Fibroblast of skin of left quadriceps (primary cell): ENCODE data around the gene SGIP1.

Experiments
- DNase-seq, 2 experiments: peaks; one replicate each; pipeline ENCODE4 v3.0.0-alpha.2; 2013; ENCODE audit warnings: low read depth in 2 of 2

Gene SGIP1

DNA sequence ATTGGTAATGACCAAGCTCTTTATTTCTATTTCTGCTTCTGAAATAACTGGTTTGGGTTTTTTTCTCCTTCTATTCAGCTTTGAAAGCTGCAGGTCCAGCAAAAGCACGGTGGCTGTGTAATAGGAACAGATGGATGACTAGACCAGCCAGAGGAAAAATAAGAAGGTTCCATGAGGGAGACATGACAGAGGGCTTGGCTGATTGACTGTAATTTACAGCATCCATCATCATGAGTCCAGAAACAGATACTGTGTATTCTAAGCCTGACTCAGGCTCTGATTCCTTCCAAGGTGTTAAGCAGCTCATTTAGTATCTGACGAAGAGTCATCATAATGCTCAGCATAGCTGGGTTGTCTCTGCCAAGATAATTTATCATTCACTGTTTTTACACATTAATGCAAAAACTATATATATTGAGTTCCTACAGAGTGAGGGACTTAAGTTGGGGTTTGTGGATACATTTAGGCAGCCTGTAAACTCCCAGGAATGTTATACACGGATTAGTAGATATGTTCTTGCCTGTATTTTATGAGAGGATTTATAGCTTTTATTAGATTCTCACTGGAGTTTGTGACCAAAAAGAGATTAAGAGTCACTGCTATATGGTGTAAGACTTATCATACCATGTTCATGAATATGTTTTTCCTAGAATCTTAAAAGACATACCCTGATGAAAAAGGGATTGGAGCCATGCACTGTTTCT lies 72.6 kb downstream of the SGIP1 start:
- DNase-seq = peak; percentile 34 to 55

DNA sequence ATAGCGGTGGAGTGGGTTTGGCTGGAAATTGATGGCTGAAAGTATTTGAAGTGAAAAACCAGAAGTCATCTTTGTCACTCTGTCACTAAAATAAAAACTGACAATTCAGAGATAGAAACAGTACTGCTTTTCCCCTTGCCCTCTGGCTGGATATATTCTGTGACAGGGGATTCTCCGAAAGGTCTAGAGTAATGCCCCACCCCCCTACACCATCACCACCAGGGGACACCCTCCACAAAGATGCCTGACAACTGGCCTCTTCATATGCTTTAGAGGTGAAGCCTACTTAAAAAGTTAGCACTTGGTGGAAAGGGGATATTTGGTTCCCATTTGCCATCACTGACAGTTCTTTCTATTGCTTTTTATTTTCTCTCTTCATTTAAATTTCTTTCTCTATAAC lies 73.5 kb downstream of the SGIP1 start:
- no peak for DNase-seq

- no peak for DNase-seq
Measured at GRCh38 chr1:66613187-66613586, 79.2 kb downstream of the SGIP1 start.

DNA sequence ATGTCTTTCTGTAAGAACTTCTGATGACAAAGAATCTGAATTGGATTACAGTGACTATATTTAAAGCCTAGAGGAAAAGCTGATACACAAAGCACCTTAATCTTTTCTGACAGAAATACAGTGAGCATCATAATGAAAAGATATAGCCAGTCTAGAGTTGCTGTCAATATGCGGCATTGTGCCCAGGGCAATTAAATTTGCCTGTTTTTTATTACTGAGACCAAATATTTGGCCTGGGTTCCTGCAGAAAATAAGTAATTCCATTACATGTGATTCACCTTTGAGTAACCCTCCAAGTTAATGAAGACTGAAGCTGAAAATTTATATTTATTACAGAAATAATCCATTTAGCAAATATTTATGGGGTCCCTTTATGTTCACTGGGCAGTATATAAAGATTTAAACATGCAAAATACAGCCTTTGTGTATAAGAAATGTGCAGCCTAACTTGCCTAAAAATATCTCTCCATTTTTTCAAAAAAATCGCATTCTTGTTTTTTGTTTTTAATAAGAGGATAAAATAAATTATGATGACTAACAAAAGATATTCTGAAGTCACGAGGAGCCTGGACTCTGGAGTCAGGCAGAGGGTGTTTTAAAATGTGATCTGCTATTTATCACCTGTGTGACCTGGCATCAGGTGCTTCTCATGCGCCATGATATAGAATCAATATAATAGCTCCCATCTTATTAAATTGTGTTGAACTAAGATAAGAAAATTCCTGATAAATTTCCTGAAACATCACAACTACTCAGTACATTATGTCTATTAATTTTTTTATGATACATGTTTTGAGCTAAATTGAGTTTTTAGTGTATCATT lies 83.6 kb downstream of the SGIP1 start:
- no peak for DNase-seq

DNA sequence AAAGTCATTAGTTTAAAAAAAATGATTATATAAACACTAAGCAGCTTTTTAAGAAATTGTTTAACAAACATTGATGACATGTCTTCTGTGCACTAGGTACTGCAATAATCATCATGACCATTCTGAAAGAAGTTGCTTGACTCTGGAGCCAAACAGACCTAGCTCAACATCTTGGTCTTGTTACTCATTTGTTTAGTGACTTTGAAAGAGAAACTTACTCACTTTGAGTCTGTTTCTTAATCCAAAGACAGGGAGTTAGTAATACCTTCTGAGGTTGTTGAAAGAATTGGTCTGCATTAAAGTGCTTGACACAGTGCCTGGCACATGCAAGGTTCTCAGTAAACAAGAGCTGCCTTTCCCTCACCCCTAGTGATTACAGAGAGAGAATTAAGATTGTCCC lies 84.4 kb downstream of the SGIP1 start:
- no peak for DNase-seq

DNA sequence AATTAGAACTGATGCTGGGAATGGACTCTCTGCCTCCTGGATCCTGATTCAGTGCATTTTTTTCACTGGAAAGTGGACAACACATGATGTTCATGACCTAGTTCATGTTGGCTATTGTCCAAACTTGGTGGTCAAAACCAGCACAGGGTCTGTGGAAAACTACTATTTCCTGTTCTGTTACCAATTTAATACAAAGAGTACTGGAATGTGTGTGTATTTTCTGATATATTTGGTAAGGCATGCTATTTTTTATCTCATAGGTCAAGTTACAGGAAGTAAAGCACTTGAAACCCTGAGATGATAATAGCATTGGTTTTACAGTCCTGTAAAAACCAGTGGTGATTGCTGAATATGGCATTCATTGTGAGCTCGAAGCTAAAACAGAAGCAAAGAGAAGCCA lies 89.9 kb downstream of the SGIP1 start:
- DNase-seq = peak; percentile 48 to 52

- DNase-seq = peak; percentile 33 to 39
Measured at GRCh38 chr1:66624412-66625060, 90.6 kb downstream of the SGIP1 start.

DNA sequence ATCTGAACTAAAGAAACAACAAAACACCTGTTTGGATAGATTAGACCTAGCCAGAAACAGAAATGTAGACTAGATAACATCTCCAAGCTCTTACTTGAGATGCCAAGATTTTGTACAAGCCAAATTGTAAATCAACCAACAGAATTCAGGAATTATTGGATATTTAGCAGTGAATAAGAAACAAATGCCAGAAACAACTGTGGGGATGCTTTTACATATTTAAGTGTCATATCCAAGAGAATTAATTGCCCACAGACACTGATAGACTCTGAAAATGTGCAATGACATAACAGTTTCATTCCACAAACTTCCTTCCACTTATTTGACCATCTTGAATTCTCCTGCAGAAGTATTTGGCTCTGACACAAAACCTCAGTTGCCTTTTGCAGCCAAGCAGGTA lies 92.3 kb downstream of the SGIP1 start:
- peak; percentile 20 to 25 for DNase-seq

GRCh38 chr1:66628926-66629325 lies 95.0 kb downstream of the SGIP1 start:
- DNase-seq = no peak

DNA sequence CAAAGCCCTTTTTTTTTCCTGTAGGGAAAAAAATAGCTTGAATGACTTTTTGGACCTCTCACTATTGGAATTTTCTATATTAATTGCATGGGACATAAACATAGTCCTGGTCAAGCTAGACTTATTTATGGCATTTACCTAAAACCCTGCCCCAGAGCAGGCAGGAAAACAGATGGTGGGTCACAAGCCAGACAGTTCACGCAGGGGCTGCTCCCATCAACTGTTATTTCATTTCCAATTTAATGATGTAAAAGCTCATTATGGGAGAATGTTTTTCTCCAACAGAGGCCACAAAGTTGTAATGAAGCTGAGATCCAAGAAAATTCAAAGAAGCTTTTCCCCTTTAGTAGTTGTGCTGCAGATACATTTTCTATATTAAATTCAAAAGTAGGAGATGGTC lies 99.2 kb downstream of the SGIP1 start:
- DNase-seq = no peak

DNA sequence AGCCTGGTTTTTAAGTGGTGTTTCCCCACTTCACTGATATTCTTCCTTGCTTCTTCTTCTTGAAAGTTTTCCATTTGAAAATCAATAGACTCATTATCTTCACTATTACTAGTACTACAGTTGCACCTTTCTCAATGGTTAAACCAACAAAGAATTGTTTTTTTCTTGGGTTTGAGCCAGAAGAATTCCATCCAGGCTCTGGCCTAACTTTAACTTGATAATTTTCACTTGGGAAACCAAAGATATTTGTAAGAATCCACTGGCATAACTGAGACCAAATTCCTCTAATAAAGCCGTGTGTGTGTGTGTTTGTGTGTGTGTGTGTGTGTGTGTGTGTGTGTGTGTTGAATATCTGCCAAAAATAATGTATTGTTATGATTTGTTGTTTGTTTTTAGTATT lies 103.2 kb downstream of the SGIP1 start:
- no peak for DNase-seq

DNA sequence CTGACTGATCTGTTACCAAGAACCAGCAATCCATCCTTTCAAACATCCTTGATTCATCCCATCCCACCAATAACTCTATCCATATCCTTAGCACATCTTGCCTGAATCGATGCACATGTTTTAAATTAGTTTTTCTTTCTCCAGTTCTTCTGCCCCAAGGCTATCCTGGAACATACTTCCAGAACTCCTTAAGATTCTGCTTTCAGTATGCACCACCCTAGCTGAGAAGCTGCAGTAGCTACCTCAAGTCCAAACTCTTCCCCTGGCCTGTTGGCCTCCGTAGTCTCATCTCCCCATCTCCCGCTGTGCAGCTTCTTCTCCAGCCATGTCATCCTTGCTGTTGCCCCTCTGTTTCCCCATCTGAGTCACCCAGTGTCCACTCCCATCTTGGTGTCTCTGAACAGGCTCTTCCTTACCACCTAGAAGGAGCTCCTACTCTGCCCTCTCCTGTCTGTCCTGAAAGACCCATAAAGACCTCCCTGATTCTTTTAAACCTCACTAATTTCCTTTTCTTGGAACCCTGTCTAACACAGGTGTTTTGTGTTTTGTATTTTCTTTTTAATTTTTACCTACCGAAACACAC lies 108.0 kb downstream of the SGIP1 start:
- DNase-seq = no peak

DNA sequence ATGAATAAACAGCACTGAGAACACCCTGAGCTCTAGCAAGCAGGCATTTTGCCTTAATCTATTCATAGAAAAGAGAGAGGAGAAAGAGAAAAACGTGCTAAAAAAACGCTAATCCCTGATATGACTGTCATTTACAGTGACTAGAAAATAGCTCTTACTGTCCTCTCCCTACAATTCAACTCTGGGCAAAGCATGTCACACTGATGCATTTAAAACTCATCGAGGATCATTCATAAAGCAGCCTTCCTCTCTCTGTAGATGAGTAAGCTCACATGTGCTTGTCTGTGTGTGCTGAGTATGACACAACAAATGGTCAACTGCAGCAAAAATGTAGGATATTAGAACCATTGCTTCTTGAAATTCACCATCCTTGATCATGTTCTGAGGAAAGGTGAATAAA lies 109.0 kb downstream of the SGIP1 start:
- no peak for DNase-seq

DNA sequence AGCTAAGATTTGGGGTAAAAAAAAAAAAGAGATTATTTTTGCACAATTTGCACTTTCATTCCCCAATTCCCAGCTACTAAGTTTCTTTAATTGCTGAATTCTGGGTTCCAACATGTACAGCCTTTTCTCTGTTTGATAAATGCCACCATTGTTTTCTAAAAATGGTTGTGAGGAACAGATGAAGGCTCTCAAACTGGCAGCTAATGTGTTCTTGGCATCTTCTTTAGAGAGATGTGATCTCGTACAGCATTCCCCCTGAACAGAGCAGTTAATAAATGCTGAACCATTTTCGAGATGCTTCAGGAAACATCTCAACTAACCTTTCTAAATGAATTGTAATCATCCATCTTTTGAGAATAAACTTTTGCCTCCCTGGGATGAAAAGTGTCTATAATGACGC lies 110.4 kb downstream of the SGIP1 start:
- DNase-seq = no peak

- no peak for DNase-seq
Measured at GRCh38 chr1:66648901-66649595, 115.1 kb downstream of the SGIP1 start.

- DNase-seq = peak in 1 of 2 experiments; percentile 6
Measured at GRCh38 chr1:66652556-66652955, 118.6 kb downstream of the SGIP1 start.

- no peak for DNase-seq
Measured at GRCh38 chr1:66654643-66655042, 120.7 kb downstream of the SGIP1 start.

DNA sequence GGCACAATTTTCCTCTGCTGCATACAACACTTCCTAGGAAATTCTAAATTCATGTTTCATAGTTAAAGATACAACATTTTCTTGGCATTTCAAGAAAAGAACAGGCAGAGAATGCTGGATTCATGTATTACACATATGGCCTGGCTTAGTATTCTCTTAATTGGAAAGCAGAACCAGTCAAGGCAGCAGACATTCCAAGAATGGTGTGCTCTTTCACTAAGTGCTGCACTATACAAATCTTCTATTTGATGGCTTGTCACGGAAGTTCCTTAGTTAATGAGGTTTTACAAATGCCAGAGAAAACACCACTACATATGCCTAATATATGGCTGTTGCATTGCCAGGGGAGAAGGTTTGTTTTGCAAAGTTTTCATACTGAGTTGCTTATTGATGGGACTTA lies 137.5 kb downstream of the SGIP1 start:
- no peak for DNase-seq

DNA sequence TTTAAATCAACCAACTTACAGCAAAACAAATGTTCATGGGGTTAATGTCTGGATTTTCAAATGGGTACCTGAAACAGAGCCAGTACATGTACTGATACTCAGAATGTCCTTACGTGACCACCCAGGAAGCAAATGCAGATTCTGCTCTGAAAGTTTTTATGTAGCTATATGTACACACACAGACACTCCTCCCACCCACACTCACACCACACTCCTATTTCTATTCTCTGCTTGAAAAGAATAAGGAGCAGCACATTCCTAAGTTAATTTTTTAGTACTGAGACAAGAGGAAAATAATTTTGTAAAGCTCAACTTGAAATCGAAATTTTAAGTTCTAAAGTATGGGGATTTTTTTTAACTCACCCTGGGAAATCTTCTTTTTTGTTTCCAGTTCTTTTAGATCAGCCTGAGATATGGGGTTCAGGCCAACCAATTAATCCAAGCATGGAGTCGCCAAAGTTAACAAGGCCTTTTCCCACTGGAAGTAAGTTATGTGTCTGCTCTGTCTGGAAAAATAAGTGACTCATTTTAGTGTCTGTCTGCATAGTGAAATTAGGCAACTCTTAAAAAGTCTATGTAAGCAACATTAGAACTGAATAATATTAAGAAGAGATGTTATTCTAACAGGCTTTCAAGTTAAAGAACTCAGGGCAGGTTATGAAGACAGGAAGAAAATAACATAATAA lies 142.8 kb downstream of the SGIP1 start:
- peak; percentile 71 to 80 for DNase-seq

- DNase-seq = peak; percentile 34 to 35
Measured at GRCh38 chr1:66678146-66678545, 144.2 kb downstream of the SGIP1 start.

GRCh38 chr1:66679140-66679539 lies 145.2 kb downstream of the SGIP1 start:
- DNase-seq = no peak
